Stomach (tissue), 4 donors: ENCODE results near the gene BANP.
"Not testable (repeated sequence)": the region's sequence is repeated elsewhere in the genome, so short reads cannot be mapped to it uniquely, and the experiment has no call there.

Experiments used
- POLR2A ChIP-seq, 4 donors: fragments of 450-650 bp; IDR thresholded peaks; one replicate each; pipeline ENCODE4 v1.6.1; 2016; ENCODE audit warnings: antibody characterized with exemption in 4 of 4, control low read depth in 2 of 4, mild to moderate bottlenecking in 1 of 4, moderate library complexity in 1 of 4
- POLR2AphosphoS5 ChIP-seq, 3 donors: sonication (generic); formaldehyde crosslinking; IDR thresholded peaks; one replicate each; pipeline ENCODE4 v1.6.1; 2016; ENCODE audit warnings: antibody characterized with exemption in 3 of 3
- TF ChIP-seq, protein P1 (sequence below), 7 experiments: fragments of 450-650 bp in 4 of 7; fragments of 200-600 bp in 3 of 7; sonication (generic) in 3 of 7; IDR thresholded peaks; one replicate each; pipeline ENCODE4 v1.5.1; 2016 to 2019; ENCODE audit warnings: antibody characterized with exemption in 7 of 7, control low read depth in 2 of 7, mild to moderate bottlenecking in 1 of 7

- TF ChIP-seq, protein P1, sequence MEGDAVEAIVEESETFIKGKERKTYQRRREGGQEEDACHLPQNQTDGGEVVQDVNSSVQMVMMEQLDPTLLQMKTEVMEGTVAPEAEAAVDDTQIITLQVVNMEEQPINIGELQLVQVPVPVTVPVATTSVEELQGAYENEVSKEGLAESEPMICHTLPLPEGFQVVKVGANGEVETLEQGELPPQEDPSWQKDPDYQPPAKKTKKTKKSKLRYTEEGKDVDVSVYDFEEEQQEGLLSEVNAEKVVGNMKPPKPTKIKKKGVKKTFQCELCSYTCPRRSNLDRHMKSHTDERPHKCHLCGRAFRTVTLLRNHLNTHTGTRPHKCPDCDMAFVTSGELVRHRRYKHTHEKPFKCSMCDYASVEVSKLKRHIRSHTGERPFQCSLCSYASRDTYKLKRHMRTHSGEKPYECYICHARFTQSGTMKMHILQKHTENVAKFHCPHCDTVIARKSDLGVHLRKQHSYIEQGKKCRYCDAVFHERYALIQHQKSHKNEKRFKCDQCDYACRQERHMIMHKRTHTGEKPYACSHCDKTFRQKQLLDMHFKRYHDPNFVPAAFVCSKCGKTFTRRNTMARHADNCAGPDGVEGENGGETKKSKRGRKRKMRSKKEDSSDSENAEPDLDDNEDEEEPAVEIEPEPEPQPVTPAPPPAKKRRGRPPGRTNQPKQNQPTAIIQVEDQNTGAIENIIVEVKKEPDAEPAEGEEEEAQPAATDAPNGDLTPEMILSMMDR (IDR thresholded peaks at IDR 0.05) = not testable (repeated sequence)
- not testable (repeated sequence) for TF ChIP-seq POLR2A, POLR2AphosphoS5 (IDR thresholded peaks at IDR 0.05)
Measured at GRCh38 chr16:88035884-88036639, 84.8 kb downstream of the BANP start.
